ENCODE data around the gene PFN1. TPM values are rescaled to one million over a fixed set of nuclear protein-coding genes. Genes with fewer than 3 reads are reported as not detected.
A peak's percentile ranks its signal among the peaks of the same experiment; 100 is the strongest.

Gene PFN1
- total RNA-seq, 1 experiment from 2014 or later = 1,213 TPM

- H3K4me3 ChIP-seq (replicated peaks in 1 of 2; ENCODE audit: low read depth in 1 of 2, low read length in 2 of 2) = peak overlapping the region; percentile 96 to 97
- ATAC-seq (peak; percentile 63), DNase-seq (ENCODE audit: low read depth, low spot score) (peak; percentile 64)
- H3K27me3 ChIP-seq (ENCODE audit: insufficient read depth, low read length) = no peaks in the 10 kb centered on the region
- ChIA-PET POLR2A (interaction anchor here (0.6 to 4.7 kb wide), 4 partner anchors 9 to 27 kb away, joined by 3 to 45 read pairs (median 9); partner anchors contain the start of genes RNF167, SLC25A11 and SPAG7), CTCF (interaction anchor here (1.4 kb wide), 1 partner anchor 9 kb away, joined by 3 read pairs; the partner anchor contains the start of genes RNF167 and SLC25A11), RAD21 (ENCODE audit: low non-redundant PET in 1 of 2, low total read pairs in 2 of 2, uncharacterized antibody in 2 of 2, unreplicated experiment in 2 of 2) (no interaction called here)
- H3K27ac ChIP-seq (ENCODE audit: low read depth, low read length) = peak overlapping the region; percentile 99
- H3K4me2 ChIP-seq (ENCODE audit: low read length) = peak overlapping the region; percentile 100
- TF ChIP-seq FOSL1 (IDR thresholded peaks at IDR 0.05; ENCODE audit: low read depth) (no peak), CBX3 (IDR thresholded peaks at IDR 0.05; ENCODE audit: low read depth) (no peak), ELF1 (IDR thresholded peaks at IDR 0.05; ENCODE audit: borderline replicate concordance, low read depth) (no peak), POLR2A (IDR thresholded peaks at IDR 0.05; ENCODE audit: borderline replicate concordance, extremely low read depth, insufficient read depth, insufficient read length) (peak; percentile 66), TCF7L2 (IDR thresholded peaks at IDR 0.05; ENCODE audit: borderline replicate concordance, extremely low read depth, insufficient read depth, insufficient read length) (no peak), POLR2AphosphoS5 (IDR thresholded peaks at IDR 0.05; ENCODE audit: low read depth, low read length) (peak; percentile 64), SRF (IDR thresholded peaks at IDR 0.05; ENCODE audit: low read depth) (no peak), JUND (IDR thresholded peaks at IDR 0.05) (no peak), CTCF (IDR thresholded peaks at IDR 0.05 in 2 of 3, conservative IDR thresholded peaks at IDR 0.05 in 1 of 3; ENCODE audit: borderline replicate concordance in 1 of 3, insufficient read depth in 1 of 3, low read depth in 2 of 3, low read length in 2 of 3) (no peak), RAD21 (IDR thresholded peaks at IDR 0.05; ENCODE audit: low read depth) (no peak), ZFX (IDR thresholded peaks at IDR 0.05) (no peak), EZH2phosphoT487 (IDR thresholded peaks at IDR 0.05; ENCODE audit: borderline replicate concordance) (no peak), EGR1 (IDR thresholded peaks at IDR 0.05; ENCODE audit: low read depth) (peak; percentile 55; the same call in 1 of the 2 replicates), SIN3A (IDR thresholded peaks at IDR 0.05; ENCODE audit: low read depth) (no peak), EZH2 (IDR thresholded peaks at IDR 0.05) (no peak), ZBTB33 (IDR thresholded peaks at IDR 0.05; ENCODE audit: extremely low read depth, insufficient replicate concordance, low read length) (no peak), MAX (IDR thresholded peaks at IDR 0.05) (peak; percentile 21; the same call in 1 of the 2 replicates), ATF3 (IDR thresholded peaks at IDR 0.05) (no peak)
- peak overlapping the region; percentile 97 for H3K9ac ChIP-seq (ENCODE audit: low read length)
- peaks cover 35 to 70% of the 10 kb centered on the region in 2 experiments for H3K4me1 ChIP-seq (ENCODE audit: control insufficient read depth in 1 of 2, insufficient read depth in 2 of 2, low read length in 2 of 2)
- intact Hi-C loops (cut with micrococcal nuclease) = loop anchor here (1.0 to 5.0 kb wide), 2 partner anchors 9 to 38 kb away; partner anchors contain the start of genes CAMTA2, RNF167 and SLC25A11
- H4K20me1 ChIP-seq (ENCODE audit: insufficient read depth) = peaks cover 12% of the 10 kb centered on the region; the same call in 1 of the 2 replicates
- no peaks in the 10 kb centered on the region for H3K9me2 ChIP-seq (ENCODE audit: insufficient read depth)
- no TSS peak for BruUV-seq (replicated peaks)
- peaks cover 56% of the 10 kb centered on the region for H3K79me2 ChIP-seq (ENCODE audit: insufficient read depth, low read length)
- H3K36me3 ChIP-seq (ENCODE audit: control insufficient read depth in 1 of 2, insufficient read depth in 2 of 2, low read length in 2 of 2) = peaks cover 9 to 22% of the 10 kb centered on the region in 2 experiments; a peak in 2 of 4 replicates
- H2AFZ ChIP-seq (ENCODE audit: low read depth, low read length, poor library complexity, severe bottlenecking) = no peak overlapping the region
- H3K9me3 ChIP-seq (ENCODE audit: control insufficient read depth in 1 of 2, insufficient read depth in 1 of 2, low read depth in 1 of 2, low read length in 2 of 2) = no peaks in the 10 kb centered on the region
Measured at GRCh38 chr17:4948931-4949320, 596 bp upstream of the PFN1 start.

Measured in HCT116 (cell line).